A673 (cell line): ENCODE data around the gene HK1.

Experiments
- CTCF ChIP-seq: fragments of 300-800, 200-600 bp; sonication (generic); conservative IDR thresholded peaks from 2 replicates; pipeline ENCODE4 v1.5.1; 2017; ENCODE audit warnings: low read depth, mild to moderate bottlenecking, antibody characterized with exemption, low read length, moderate library complexity, mixed read lengths
- EZH2 ChIP-seq: fragments of 200-600 bp; sonication (generic); IDR thresholded peaks from 2 replicates; pipeline ENCODE4 v1.6.1; 2017; ENCODE audit warnings: borderline replicate concordance, low read depth, mild to moderate bottlenecking, mixed read lengths, antibody characterized with exemption, low read length; ENCODE audit not compliant: poor library complexity, severe bottlenecking

- TF ChIP-seq EZH2 (no peak), CTCF (no peak)
These were observed 52.9 kb downstream of the HK1 start for GRCh38 chr10:69331161-69331560.
